Gastroesophageal sphincter (tissue), 4 donors: ENCODE measurements around the gene CSGALNACT2. TPM values are rescaled to one million over a fixed set of nuclear protein-coding genes. Genes with fewer than 3 reads are reported as not detected.

Experiments used
- ATAC-seq: fragments of 150-250 bp; one replicate; pipeline ENCODE4 v1.9.1; 2016; ENCODE audit warnings: mild to moderate bottlenecking, moderate library complexity
- H3K27ac ChIP-seq, 4 donors: fragments of 200-600 bp; sonication (generic) in 3 of 4; 1 replicate in 3 of 4; 2 replicates in 1 of 4; pipeline ENCODE4 v1.5.1; 2016 to 2019
- H3K27me3 ChIP-seq: fragments of 200-600 bp; sonication (generic); one replicate; pipeline ENCODE4 v1.5.1; 2019
- H3K36me3 ChIP-seq, 2 donors: fragments of 200-600 bp; sonication (generic); one replicate each; pipeline ENCODE4 v1.5.1; 2019; ENCODE audit warnings: control low read depth in 1 of 2
- H3K4me1 ChIP-seq, 3 donors: fragments of 200-600 bp; sonication (generic); 1 replicate in 2 of 3; 2 replicates in 1 of 3; pipeline ENCODE4 v1.5.1; 2016 to 2019; ENCODE audit warnings: control low read depth in 2 of 3
- H3K4me3 ChIP-seq, 2 donors: fragments of 200-600 bp; sonication (generic); one replicate each; pipeline ENCODE4 v1.5.1; 2019; ENCODE audit warnings: mild to moderate bottlenecking in 1 of 2, moderate library complexity in 1 of 2
- H3K9me3 ChIP-seq, 3 donors: fragments of 200-600 bp; sonication (generic); one replicate each; pipeline ENCODE4 v1.5.1; 2017 to 2019; ENCODE audit warnings: control low read depth in 2 of 3
- EP300 ChIP-seq: sonication (generic); formaldehyde crosslinking; IDR thresholded peaks from one replicate; pipeline ENCODE4 v1.6.1; 2017; ENCODE audit warnings: antibody characterized with exemption, mild to moderate bottlenecking
- POLR2A ChIP-seq, 2 donors: fragments of 450-650 bp; IDR thresholded peaks; one replicate each; pipeline ENCODE4 v1.6.1; 2017; ENCODE audit warnings: antibody characterized with exemption in 2 of 2, mild to moderate bottlenecking in 2 of 2, moderate library complexity in 1 of 2
- POLR2AphosphoS5 ChIP-seq: sonication (generic); formaldehyde crosslinking; IDR thresholded peaks from one replicate; pipeline ENCODE4 v1.6.1; 2017; ENCODE audit warnings: antibody characterized with exemption
- WGBS, 2 donors: methylation state at CpG; one replicate each; pipeline ENCODE4 v1.1.5; 2018; ENCODE audit warnings: low coverage in 1 of 2; 5-methylcytosine and 5-hydroxymethylcytosine counted together
- total RNA-seq, 4 donors: library from RNA; depleted of rRNA; stranded (reverse); fragments of >200 nt; gene quantifications; one replicate each; pipeline ENCODE4 v1.1.0, GENCODE V29; 2016
- TF ChIP-seq, protein P1 (sequence below), 4 experiments: fragments of 200-600 bp in 2 of 4; fragments of 450-650 bp in 2 of 4; sonication (generic) in 1 of 4; IDR thresholded peaks; one replicate each; pipeline ENCODE4 v1.5.1; 2017 to 2019; ENCODE audit warnings: antibody characterized with exemption in 4 of 4, mild to moderate bottlenecking in 2 of 4, moderate library complexity in 2 of 4

Gene CSGALNACT2
- total RNA-seq, 4 donors from 2014 or later, result 28.4 to 37.4 (median 32.7) TPM

DNA sequence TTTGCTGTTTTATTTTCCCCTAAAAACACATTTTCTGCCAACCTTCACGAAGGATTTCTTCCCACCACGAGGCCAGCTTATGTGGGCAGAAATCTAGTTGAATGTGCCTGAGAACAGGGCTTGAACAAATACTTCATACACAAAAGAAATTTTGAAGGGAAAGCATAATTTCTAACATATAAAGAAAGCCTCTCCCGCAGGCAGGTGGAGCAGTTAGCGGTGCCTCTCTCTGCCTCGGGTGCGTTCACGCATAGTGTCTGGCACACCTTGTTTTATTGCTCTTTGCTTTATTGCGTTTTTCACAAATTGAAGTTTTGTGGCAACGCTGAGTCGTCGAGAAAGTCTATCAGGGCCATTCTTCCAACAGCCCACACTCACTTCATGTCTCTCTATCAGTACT, 7.0 kb upstream of the CSGALNACT2 start:
- ATAC-seq, result no peak
- WGBS, 2 donors, result 89 to 94% methylated on average over 11 of the region's 11 CpGs
- H3K27ac ChIP-seq, result no peak overlapping the region
- no peak overlapping the region for H3K4me3 ChIP-seq
- no peaks in the 10 kb centered on the region for H3K9me3 ChIP-seq
- H3K36me3 ChIP-seq, result no peaks in the 10 kb centered on the region
- TF ChIP-seq POLR2AphosphoS5, result no peak
- TF ChIP-seq, protein P1, sequence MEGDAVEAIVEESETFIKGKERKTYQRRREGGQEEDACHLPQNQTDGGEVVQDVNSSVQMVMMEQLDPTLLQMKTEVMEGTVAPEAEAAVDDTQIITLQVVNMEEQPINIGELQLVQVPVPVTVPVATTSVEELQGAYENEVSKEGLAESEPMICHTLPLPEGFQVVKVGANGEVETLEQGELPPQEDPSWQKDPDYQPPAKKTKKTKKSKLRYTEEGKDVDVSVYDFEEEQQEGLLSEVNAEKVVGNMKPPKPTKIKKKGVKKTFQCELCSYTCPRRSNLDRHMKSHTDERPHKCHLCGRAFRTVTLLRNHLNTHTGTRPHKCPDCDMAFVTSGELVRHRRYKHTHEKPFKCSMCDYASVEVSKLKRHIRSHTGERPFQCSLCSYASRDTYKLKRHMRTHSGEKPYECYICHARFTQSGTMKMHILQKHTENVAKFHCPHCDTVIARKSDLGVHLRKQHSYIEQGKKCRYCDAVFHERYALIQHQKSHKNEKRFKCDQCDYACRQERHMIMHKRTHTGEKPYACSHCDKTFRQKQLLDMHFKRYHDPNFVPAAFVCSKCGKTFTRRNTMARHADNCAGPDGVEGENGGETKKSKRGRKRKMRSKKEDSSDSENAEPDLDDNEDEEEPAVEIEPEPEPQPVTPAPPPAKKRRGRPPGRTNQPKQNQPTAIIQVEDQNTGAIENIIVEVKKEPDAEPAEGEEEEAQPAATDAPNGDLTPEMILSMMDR (IDR thresholded peaks at IDR 0.05), result no peak
- TF ChIP-seq EP300, result no peak
- no peak for TF ChIP-seq POLR2A (IDR thresholded peaks at IDR 0.05)
- H3K4me1 ChIP-seq, result peaks cover 0 to 3% (median 0%) of the 10 kb centered on the region in 3 donors
- no peaks in the 10 kb centered on the region for H3K27me3 ChIP-seq

DNA sequence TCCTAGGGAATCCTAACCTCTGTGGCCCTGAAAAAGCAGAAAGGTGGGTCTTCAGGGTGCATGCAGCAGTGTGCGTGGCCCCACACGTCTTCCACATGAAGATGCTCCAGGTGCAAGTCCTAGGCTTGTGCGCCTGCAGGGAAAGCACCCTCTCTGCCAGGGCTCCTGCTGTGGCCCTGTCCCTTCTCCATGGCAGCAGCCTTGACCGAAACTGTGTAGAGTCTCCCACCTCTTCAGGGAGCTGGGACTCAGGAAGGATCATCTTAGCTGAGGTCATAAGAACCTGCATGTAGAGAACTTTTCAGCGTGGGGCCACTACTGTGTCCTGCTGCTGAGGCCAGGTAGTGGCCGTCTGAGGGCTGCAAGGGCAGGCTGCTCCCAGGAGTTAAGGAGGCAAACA, 6.3 kb upstream of the CSGALNACT2 start:
- no CpG with 5 or more reads among the region's 6 CpGs for WGBS, 2 donors

DNA sequence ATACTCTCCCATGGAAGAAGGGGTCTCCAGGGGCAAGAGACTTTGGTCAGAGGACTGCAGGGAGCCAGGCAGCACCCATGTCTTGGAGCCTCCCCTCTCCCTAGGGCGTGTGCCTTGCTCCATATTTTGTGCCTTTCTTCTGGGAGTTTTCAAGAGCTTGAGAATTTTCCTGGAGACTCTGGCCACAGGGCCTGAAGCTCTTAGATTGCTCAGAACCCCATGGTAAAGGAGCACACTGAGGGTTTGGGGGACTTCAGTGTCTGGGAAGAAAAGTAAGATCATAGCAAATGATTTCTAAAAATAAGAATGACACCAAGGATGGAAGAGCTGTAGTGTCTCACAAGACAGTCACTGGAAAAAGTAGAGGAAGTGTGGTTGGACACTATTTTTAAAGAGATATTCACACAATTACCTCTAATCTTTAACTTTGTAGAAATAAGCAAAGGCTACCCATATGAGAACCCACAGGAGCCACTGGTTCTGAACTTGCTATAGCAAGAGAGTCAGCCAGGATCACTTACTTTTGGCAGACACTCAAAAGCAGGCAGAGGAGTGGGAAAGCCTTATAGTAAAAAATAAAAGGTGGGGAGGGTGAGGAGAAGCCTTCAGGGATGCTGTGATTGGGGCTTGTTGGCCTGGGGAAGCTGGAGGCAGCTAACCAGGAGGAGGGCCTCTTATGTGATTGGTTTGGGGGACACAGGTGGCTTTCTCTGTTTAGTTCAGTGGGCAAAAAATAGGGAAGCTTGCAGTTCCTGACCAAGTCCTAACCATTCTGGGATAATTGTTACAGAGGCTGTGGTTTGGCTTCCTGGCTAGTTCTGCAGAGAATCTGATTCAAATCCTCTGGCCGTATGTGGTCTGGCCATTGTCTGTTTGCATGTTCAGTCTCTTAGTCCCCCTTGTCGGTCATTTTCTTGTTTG, 5.1 kb upstream of the CSGALNACT2 start:
- H3K9me3 ChIP-seq, result no peaks in the 10 kb centered on the region
- WGBS, 2 donors, result 65 to 91% methylated on average over 3 of the region's 3 CpGs
- no peaks in the 10 kb centered on the region for H3K27me3 ChIP-seq
- H3K4me1 ChIP-seq, result peaks cover 0 to 16% (median 5%) of the 10 kb centered on the region in 3 donors
- H3K36me3 ChIP-seq, result no peaks in the 10 kb centered on the region
- no peak overlapping the region for H3K27ac ChIP-seq
- no peak for TF ChIP-seq POLR2A (IDR thresholded peaks at IDR 0.05)
- TF ChIP-seq, protein P1 (IDR thresholded peaks at IDR 0.05), result no peak
- TF ChIP-seq POLR2AphosphoS5, result no peak
- no peak overlapping the region for H3K4me3 ChIP-seq
- ATAC-seq, result no peak

More for the DNA sequence above, 6.3 kb upstream of the CSGALNACT2 start:
- no peaks in the 10 kb centered on the region for H3K9me3 ChIP-seq
- no peaks in the 10 kb centered on the region for H3K27me3 ChIP-seq
- no peak for TF ChIP-seq EP300
- TF ChIP-seq POLR2A (IDR thresholded peaks at IDR 0.05), result no peak
- TF ChIP-seq POLR2AphosphoS5, result no peak
- TF ChIP-seq, protein P1 (IDR thresholded peaks at IDR 0.05), result no peak
- H3K4me1 ChIP-seq, result peaks cover 0 to 10% (median under 1%) of the 10 kb centered on the region in 3 donors
- H3K4me3 ChIP-seq, result no peak overlapping the region
- ATAC-seq, result no peak
- no peaks in the 10 kb centered on the region for H3K36me3 ChIP-seq
- no peak overlapping the region for H3K27ac ChIP-seq

DNA sequence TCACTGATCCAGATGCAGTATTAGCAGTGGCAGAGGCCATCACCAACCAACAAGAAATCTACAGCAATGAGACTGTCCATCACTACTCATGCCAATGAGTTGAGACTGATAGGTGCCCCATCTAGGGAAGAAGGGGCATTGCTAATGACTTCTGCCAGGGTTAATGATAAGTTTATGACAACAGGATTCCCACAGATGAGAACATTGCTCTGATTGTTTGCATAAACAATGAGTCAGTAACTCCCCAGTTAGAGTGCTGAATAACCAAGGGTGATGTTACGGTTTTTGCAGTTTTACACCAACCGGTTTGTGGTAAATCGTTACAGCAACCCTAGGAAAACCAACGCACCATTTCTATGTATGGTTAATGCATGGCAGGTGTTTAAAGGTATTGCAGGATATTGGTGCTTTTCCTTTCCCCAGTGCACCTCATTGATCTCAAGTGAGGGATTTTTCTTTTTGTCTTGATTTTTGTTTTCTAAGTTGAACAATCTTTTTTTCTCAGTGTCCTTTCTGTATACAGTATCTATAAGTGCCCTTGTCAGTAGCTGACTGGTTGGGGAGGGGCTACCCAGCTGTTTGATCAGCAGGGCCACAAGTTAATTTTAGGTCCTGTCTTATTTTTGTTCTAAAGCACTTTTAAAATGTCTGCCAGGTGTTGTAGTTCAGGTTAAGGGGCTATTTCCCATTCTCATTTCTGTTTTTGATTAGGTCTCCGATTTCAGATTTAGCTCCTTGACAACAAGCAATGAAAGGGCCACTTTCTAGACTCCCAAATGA, 3.9 kb upstream of the CSGALNACT2 start:
- TF ChIP-seq, protein P1 (IDR thresholded peaks at IDR 0.05), result no peak
- TF ChIP-seq POLR2A (IDR thresholded peaks at IDR 0.05) (no peak), EP300 (no peak), POLR2AphosphoS5 (no peak)
- ATAC-seq, result no peak
- Histone ChIP-seq H3K9me3 (no peaks in the 10 kb centered on the region), H3K27me3 (no peaks in the 10 kb centered on the region), H3K27ac (no peak overlapping the region), H3K4me1 (peaks cover 0 to 22% (median 5%) of the 10 kb centered on the region in 3 donors), H3K36me3 (no peaks in the 10 kb centered on the region), H3K4me3 (no peak overlapping the region)
- WGBS, 2 donors, result 86% methylated on average over 5 of the region's 5 CpGs
